ENCODE data around the gene NPTXR. TPM values are rescaled to one million over a fixed set of nuclear protein-coding genes. Genes with fewer than 3 reads are reported as not detected.

NPTXR gene
- total RNA-seq, 1 donor from 2014 or later: 1.6 TPM

- H3K27ac ChIP-seq (ENCODE audit: low read depth, low read length): no peak overlapping the region
Observed at GRCh38 chr22:38843201-38843656, 599 bp downstream of the NPTXR start.

GRCh38 chr22:38842512-38843200 is 1.2 kb downstream of the NPTXR start:
- H3K27ac ChIP-seq (ENCODE audit: low read depth, low read length): no peak overlapping the region
- H3K36me3 ChIP-seq (ENCODE audit: control insufficient read depth in 3 of 3, insufficient read depth in 3 of 3, low read length in 3 of 3): no peaks in the 10 kb centered on the region
- peaks cover 40 to 53% (median 52%) of the 10 kb centered on the region in 3 donors for H3K27me3 ChIP-seq (ENCODE audit: control insufficient read depth in 3 of 3, insufficient read depth in 3 of 3, low read length in 3 of 3)
- H3K9ac ChIP-seq (ENCODE audit: low read depth in 1 of 3, low read length in 3 of 3): peak overlapping the region in 1 of 3 donors; percentile 57
- H3K9me3 ChIP-seq (ENCODE audit: control insufficient read depth in 3 of 3, low read length in 3 of 3): no peaks in the 10 kb centered on the region
- H3K4me1 ChIP-seq (ENCODE audit: control insufficient read depth in 3 of 3, insufficient read depth in 3 of 3, low read length in 3 of 3): peaks cover 3 to 9% (median 3%) of the 10 kb centered on the region in 3 donors
- H3K4me3 ChIP-seq (ENCODE audit: low read length in 3 of 3): peak overlapping the region in 2 of 3 donors; percentile 41 to 49

More at GRCh38 chr22:38843201-38843656, 599 bp downstream of the NPTXR start:
- peaks cover 3 to 9% (median 3%) of the 10 kb centered on the region in 3 donors for H3K4me1 ChIP-seq (ENCODE audit: control insufficient read depth in 3 of 3, insufficient read depth in 3 of 3, low read length in 3 of 3)
- no peaks in the 10 kb centered on the region for H3K36me3 ChIP-seq (ENCODE audit: control insufficient read depth in 3 of 3, insufficient read depth in 3 of 3, low read length in 3 of 3)
- H3K9me3 ChIP-seq (ENCODE audit: control insufficient read depth in 3 of 3, low read length in 3 of 3): no peaks in the 10 kb centered on the region
- H3K4me3 ChIP-seq (ENCODE audit: low read length in 3 of 3): peak overlapping the region in 2 of 3 donors; percentile 41 to 49
- H3K9ac ChIP-seq (ENCODE audit: low read depth in 1 of 3, low read length in 3 of 3): peak overlapping the region in 1 of 3 donors; percentile 57
- peaks cover 46 to 58% (median 53%) of the 10 kb centered on the region in 3 donors for H3K27me3 ChIP-seq (ENCODE audit: control insufficient read depth in 3 of 3, insufficient read depth in 3 of 3, low read length in 3 of 3)

GRCh38 chr22:38841635-38842034 is 2.2 kb downstream of the NPTXR start:
- Histone ChIP-seq H3K36me3 (ENCODE audit: control insufficient read depth in 3 of 3, insufficient read depth in 3 of 3, low read length in 3 of 3) (no peaks in the 10 kb centered on the region), H3K27me3 (ENCODE audit: control insufficient read depth in 3 of 3, insufficient read depth in 3 of 3, low read length in 3 of 3) (peaks cover 40 to 59% (median 52%) of the 10 kb centered on the region in 3 donors), H3K4me3 (ENCODE audit: low read length in 3 of 3) (no peak overlapping the region), H3K9ac (ENCODE audit: low read depth in 1 of 3, low read length in 3 of 3) (no peak overlapping the region), H3K9me3 (ENCODE audit: control insufficient read depth in 3 of 3, low read length in 3 of 3) (no peaks in the 10 kb centered on the region), H3K4me1 (ENCODE audit: control insufficient read depth in 3 of 3, insufficient read depth in 3 of 3, low read length in 3 of 3) (peaks cover 3 to 9% (median 3%) of the 10 kb centered on the region in 3 donors), H3K27ac (ENCODE audit: low read depth, low read length) (no peak overlapping the region)

GRCh38 chr22:38841211-38841610 is 2.6 kb downstream of the NPTXR start:
- Histone ChIP-seq H3K36me3 (ENCODE audit: control insufficient read depth in 3 of 3, insufficient read depth in 3 of 3, low read length in 3 of 3) (no peaks in the 10 kb centered on the region), H3K9ac (ENCODE audit: low read depth in 1 of 3, low read length in 3 of 3) (no peak overlapping the region), H3K27ac (ENCODE audit: low read depth, low read length) (no peak overlapping the region), H3K4me1 (ENCODE audit: control insufficient read depth in 3 of 3, insufficient read depth in 3 of 3, low read length in 3 of 3) (peaks cover 3 to 9% (median 3%) of the 10 kb centered on the region in 3 donors), H3K9me3 (ENCODE audit: control insufficient read depth in 3 of 3, low read length in 3 of 3) (no peaks in the 10 kb centered on the region), H3K4me3 (ENCODE audit: low read length in 3 of 3) (no peak overlapping the region), H3K27me3 (ENCODE audit: control insufficient read depth in 3 of 3, insufficient read depth in 3 of 3, low read length in 3 of 3) (peaks cover 40 to 63% (median 54%) of the 10 kb centered on the region in 3 donors)

- peaks cover 48 to 72% (median 61%) of the 10 kb centered on the region in 3 donors for H3K27me3 ChIP-seq (ENCODE audit: control insufficient read depth in 3 of 3, insufficient read depth in 3 of 3, low read length in 3 of 3)
- no peaks in the 10 kb centered on the region for H3K9me3 ChIP-seq (ENCODE audit: control insufficient read depth in 3 of 3, low read length in 3 of 3)
- no peaks in the 10 kb centered on the region for H3K36me3 ChIP-seq (ENCODE audit: control insufficient read depth in 3 of 3, insufficient read depth in 3 of 3, low read length in 3 of 3)
- H3K27ac ChIP-seq (ENCODE audit: low read depth, low read length): no peak overlapping the region
- no peak overlapping the region for H3K9ac ChIP-seq (ENCODE audit: low read depth in 1 of 3, low read length in 3 of 3)
- no peak overlapping the region for H3K4me3 ChIP-seq (ENCODE audit: low read length in 3 of 3)
- peaks cover 3 to 9% (median 3%) of the 10 kb centered on the region in 3 donors for H3K4me1 ChIP-seq (ENCODE audit: control insufficient read depth in 3 of 3, insufficient read depth in 3 of 3, low read length in 3 of 3)
Observed at GRCh38 chr22:38840129-38840528, 3.7 kb downstream of the NPTXR start.

GRCh38 chr22:38839686-38840085 is 4.1 kb downstream of the NPTXR start:
- Histone ChIP-seq H3K36me3 (ENCODE audit: control insufficient read depth in 3 of 3, insufficient read depth in 3 of 3, low read length in 3 of 3) (no peaks in the 10 kb centered on the region), H3K27me3 (ENCODE audit: control insufficient read depth in 3 of 3, insufficient read depth in 3 of 3, low read length in 3 of 3) (peaks cover 52 to 74% (median 61%) of the 10 kb centered on the region in 3 donors), H3K4me3 (ENCODE audit: low read length in 3 of 3) (no peak overlapping the region), H3K4me1 (ENCODE audit: control insufficient read depth in 3 of 3, insufficient read depth in 3 of 3, low read length in 3 of 3) (peaks cover 3 to 9% (median 3%) of the 10 kb centered on the region in 3 donors), H3K9ac (ENCODE audit: low read depth in 1 of 3, low read length in 3 of 3) (no peak overlapping the region), H3K27ac (ENCODE audit: low read depth, low read length) (no peak overlapping the region), H3K9me3 (ENCODE audit: control insufficient read depth in 3 of 3, low read length in 3 of 3) (no peaks in the 10 kb centered on the region)

GRCh38 chr22:38837414-38837928 is 6.4 kb downstream of the NPTXR start:
- Histone ChIP-seq H3K36me3 (ENCODE audit: control insufficient read depth in 3 of 3, insufficient read depth in 3 of 3, low read length in 3 of 3) (no peaks in the 10 kb centered on the region), H3K27me3 (ENCODE audit: control insufficient read depth in 3 of 3, insufficient read depth in 3 of 3, low read length in 3 of 3) (peaks cover 57 to 78% (median 62%) of the 10 kb centered on the region in 3 donors), H3K9me3 (ENCODE audit: control insufficient read depth in 3 of 3, low read length in 3 of 3) (no peaks in the 10 kb centered on the region), H3K4me1 (ENCODE audit: control insufficient read depth in 3 of 3, insufficient read depth in 3 of 3, low read length in 3 of 3) (peaks cover 0 to under 1% (median 0%) of the 10 kb centered on the region in 3 donors), H3K27ac (ENCODE audit: low read depth, low read length) (no peak overlapping the region), H3K4me3 (ENCODE audit: low read length in 3 of 3) (no peak overlapping the region), H3K9ac (ENCODE audit: low read depth in 1 of 3, low read length in 3 of 3) (no peak overlapping the region)

GRCh38 chr22:38835888-38836301 is 7.9 kb downstream of the NPTXR start:
- no peaks in the 10 kb centered on the region for H3K9me3 ChIP-seq (ENCODE audit: control insufficient read depth in 3 of 3, low read length in 3 of 3)
- no peak overlapping the region for H3K27ac ChIP-seq (ENCODE audit: low read depth, low read length)
- peaks cover 52 to 73% (median 53%) of the 10 kb centered on the region in 3 donors for H3K27me3 ChIP-seq (ENCODE audit: control insufficient read depth in 3 of 3, insufficient read depth in 3 of 3, low read length in 3 of 3)
- no peak overlapping the region for H3K4me3 ChIP-seq (ENCODE audit: low read length in 3 of 3)
- H3K36me3 ChIP-seq (ENCODE audit: control insufficient read depth in 3 of 3, insufficient read depth in 3 of 3, low read length in 3 of 3): no peaks in the 10 kb centered on the region
- H3K4me1 ChIP-seq (ENCODE audit: control insufficient read depth in 3 of 3, insufficient read depth in 3 of 3, low read length in 3 of 3): no peaks in the 10 kb centered on the region
- no peak overlapping the region for H3K9ac ChIP-seq (ENCODE audit: low read depth in 1 of 3, low read length in 3 of 3)

- no peaks in the 10 kb centered on the region for H3K9me3 ChIP-seq (ENCODE audit: control insufficient read depth in 3 of 3, low read length in 3 of 3)
- peaks cover 45 to 64% (median 51%) of the 10 kb centered on the region in 3 donors for H3K27me3 ChIP-seq (ENCODE audit: control insufficient read depth in 3 of 3, insufficient read depth in 3 of 3, low read length in 3 of 3)
- no peaks in the 10 kb centered on the region for H3K36me3 ChIP-seq (ENCODE audit: control insufficient read depth in 3 of 3, insufficient read depth in 3 of 3, low read length in 3 of 3)
- no peak overlapping the region for H3K27ac ChIP-seq (ENCODE audit: low read depth, low read length)
- no peaks in the 10 kb centered on the region for H3K4me1 ChIP-seq (ENCODE audit: control insufficient read depth in 3 of 3, insufficient read depth in 3 of 3, low read length in 3 of 3)
- H3K4me3 ChIP-seq (ENCODE audit: low read length in 3 of 3): no peak overlapping the region
- no peak overlapping the region for H3K9ac ChIP-seq (ENCODE audit: low read depth in 1 of 3, low read length in 3 of 3)
Observed at GRCh38 chr22:38834991-38835390, 8.8 kb downstream of the NPTXR start.
